ENCODE data around the gene MLST8. TPM values are rescaled to one million over a fixed set of nuclear protein-coding genes. Genes with fewer than 3 reads are reported as not detected.

MLST8 gene
- total and polyA plus RNA-seq, 2 donors (not counting 3 experiments of a cell fraction or from before 2014, with no cell fraction given): 36.9 to 129 TPM

- Histone ChIP-seq H3K27ac (ENCODE audit: insufficient read depth, low read depth, low read length) (no peak overlapping the region), H3K9ac (replicated peaks; ENCODE audit: extremely low read depth, insufficient read depth, low read length) (no peak overlapping the region), H3K9me3 (replicated peaks; ENCODE audit: control insufficient read depth, insufficient read depth, low read length) (no peaks in the 10 kb centered on the region), H3K27me3 (ENCODE audit: control insufficient read depth in 2 of 2, insufficient read depth in 2 of 2, low read length in 2 of 2) (peaks cover 3 to 11% of the 10 kb centered on the region in 2 experiments), H3K4me1 (ENCODE audit: control insufficient read depth, extremely low read depth, insufficient read depth, low read length) (peaks cover 10% of the 10 kb centered on the region), H3K9me1 (replicated peaks; ENCODE audit: control insufficient read depth, extremely low read depth, insufficient read depth, low read length) (no peaks in the 10 kb centered on the region), H4K20me1 (replicated peaks; ENCODE audit: control insufficient read depth, extremely low read depth, insufficient read depth, low read length) (no peaks in the 10 kb centered on the region), H3K79me2 (ENCODE audit: control insufficient read depth, insufficient read depth, low read length) (peaks cover 4% of the 10 kb centered on the region), H3K4me3 (replicated peaks in 1 of 3; ENCODE audit: insufficient read depth in 1 of 3, low read depth in 1 of 3, low read length in 3 of 3) (no peak overlapping the region), H3K4me2 (ENCODE audit: insufficient read depth, low read length) (no peak overlapping the region), H2AFZ (ENCODE audit: low read depth, low read length) (no peak overlapping the region), H3K36me3 (ENCODE audit: control insufficient read depth in 2 of 2, extremely low read depth in 1 of 2, insufficient read depth in 2 of 2, low read length in 2 of 2) (peaks cover 9 to 48% of the 10 kb centered on the region in 2 experiments)
- FAIRE-seq (no peak), DNase-seq (ENCODE audit: low read depth, low spot score) (no peak)
- dilution Hi-C loops (cut with MboI; ENCODE audit: extremely low pct_ligation_motif_present, low sequenced_read_pairs): no loop called here
- TF ChIP-seq POLR2AphosphoS5 (IDR thresholded peaks at IDR 0.05; ENCODE audit: insufficient read depth, low read depth, low read length): no peak
- no peak for TF ChIP-seq POLR2A (IDR thresholded peaks at IDR 0.05; ENCODE audit: low read depth, low read length)
- TF ChIP-seq MAX (IDR thresholded peaks at IDR 0.05; ENCODE audit: insufficient read depth, insufficient read length): no peak
- no peak for TF ChIP-seq FOS (IDR thresholded peaks at IDR 0.05; ENCODE audit: borderline replicate concordance, insufficient read depth, low read length)
- CTCF ChIA-PET: no interaction called here
- POLR2A ChIA-PET: no interaction called here
- intact Hi-C loops (cut with micrococcal nuclease): no loop called here
- BruUV-seq (replicated peaks): no TSS peak
Measured at GRCh38 chr16:2232094-2232990, 27.1 kb downstream of the MLST8 start.

- H3K79me2 ChIP-seq (ENCODE audit: control insufficient read depth, insufficient read depth, low read length): no peaks in the 10 kb centered on the region
- CTCF ChIA-PET: no interaction called here
- DNase-seq (ENCODE audit: low read depth, low spot score) (no peak), FAIRE-seq (no peak)
- no peak overlapping the region for H3K27ac ChIP-seq (ENCODE audit: insufficient read depth, low read depth, low read length)
- peaks cover 5 to 18% of the 10 kb centered on the region in 2 experiments for H3K27me3 ChIP-seq (ENCODE audit: control insufficient read depth in 2 of 2, insufficient read depth in 2 of 2, low read length in 2 of 2)
- TF ChIP-seq MAX (IDR thresholded peaks at IDR 0.05; ENCODE audit: insufficient read depth, insufficient read length) (no peak), GATA2 (IDR thresholded peaks at IDR 0.05; ENCODE audit: insufficient read depth, insufficient read length, low read depth, low read length) (no peak), JUN (IDR thresholded peaks at IDR 0.05; ENCODE audit: borderline replicate concordance, insufficient read depth, insufficient read length, low read depth) (no peak), POLR2A (IDR thresholded peaks at IDR 0.05; ENCODE audit: low read depth, low read length) (no peak), EZH2 (IDR thresholded peaks at IDR 0.05; ENCODE audit: borderline replicate concordance, low read depth, low read length, severe bottlenecking) (no peak), POLR2AphosphoS5 (IDR thresholded peaks at IDR 0.05; ENCODE audit: insufficient read depth, low read depth, low read length) (no peak), MYC (IDR thresholded peaks at IDR 0.05; ENCODE audit: low read depth, low read length) (no peak), FOS (IDR thresholded peaks at IDR 0.05; ENCODE audit: borderline replicate concordance, insufficient read depth, low read length) (no peak), CTCF (IDR thresholded peaks at IDR 0.05; ENCODE audit: extremely low read depth in 1 of 2, insufficient read depth in 1 of 2, low read depth in 1 of 2, low read length in 2 of 2) (no peak)
- BruUV-seq (replicated peaks): no TSS peak
- no peaks in the 10 kb centered on the region for H3K9me3 ChIP-seq (replicated peaks; ENCODE audit: control insufficient read depth, insufficient read depth, low read length)
- peaks cover 9 to 48% of the 10 kb centered on the region in 2 experiments for H3K36me3 ChIP-seq (ENCODE audit: control insufficient read depth in 2 of 2, extremely low read depth in 1 of 2, insufficient read depth in 2 of 2, low read length in 2 of 2)
- POLR2A ChIA-PET: no interaction called here
- intact Hi-C loops (cut with micrococcal nuclease) (no loop called here), dilution Hi-C loops (cut with MboI; ENCODE audit: extremely low pct_ligation_motif_present, low sequenced_read_pairs) (no loop called here)
- H2AFZ ChIP-seq (ENCODE audit: low read depth, low read length): no peak overlapping the region
- H4K20me1 ChIP-seq (replicated peaks; ENCODE audit: control insufficient read depth, extremely low read depth, insufficient read depth, low read length): no peaks in the 10 kb centered on the region
- no peak overlapping the region for H3K9ac ChIP-seq (replicated peaks; ENCODE audit: extremely low read depth, insufficient read depth, low read length)
- no peak overlapping the region for H3K4me3 ChIP-seq (replicated peaks in 1 of 3; ENCODE audit: insufficient read depth in 1 of 3, low read depth in 1 of 3, low read length in 3 of 3)
- H3K9me1 ChIP-seq (replicated peaks; ENCODE audit: control insufficient read depth, extremely low read depth, insufficient read depth, low read length): no peaks in the 10 kb centered on the region
- H3K4me1 ChIP-seq (ENCODE audit: control insufficient read depth, extremely low read depth, insufficient read depth, low read length): peaks cover 10% of the 10 kb centered on the region
- H3K4me2 ChIP-seq (ENCODE audit: insufficient read depth, low read length): no peak overlapping the region
Measured at GRCh38 chr16:2233046-2233775, 28.0 kb downstream of the MLST8 start.

Measured in endothelial cell of umbilical vein (primary cell).